GM12872 (cell line): Measurements from ENCODE around the gene FREM1.

Experiments used
- TF ChIP-seq, protein P1 (sequence below): IDR thresholded peaks from 3 replicates; pipeline ENCODE4 v1.5.1; 2011; ENCODE audit warnings: low read depth, mild to moderate bottlenecking, low read length, moderate library complexity; ENCODE audit not compliant: insufficient read depth

The FREM1 gene

DNA sequence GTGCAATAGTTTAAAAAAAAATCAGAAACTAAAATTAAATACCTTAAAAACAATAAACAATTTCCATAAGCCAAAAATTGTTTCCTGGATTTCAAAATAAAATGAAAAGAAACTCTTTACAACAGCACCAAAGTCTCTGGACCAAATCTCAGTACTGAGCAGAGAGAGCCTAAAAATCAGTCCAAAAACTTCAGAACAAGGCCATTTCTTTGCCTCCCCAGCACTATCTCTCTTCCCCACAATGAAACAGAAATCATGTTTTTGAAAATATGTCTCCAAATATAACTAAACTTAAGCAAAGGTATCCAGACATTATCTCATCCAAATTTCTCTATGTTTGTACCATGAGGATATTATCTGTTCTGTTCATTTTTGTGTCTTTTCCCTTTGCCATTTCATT is 1.0 kb downstream of the FREM1 start:
- TF ChIP-seq, protein P1, sequence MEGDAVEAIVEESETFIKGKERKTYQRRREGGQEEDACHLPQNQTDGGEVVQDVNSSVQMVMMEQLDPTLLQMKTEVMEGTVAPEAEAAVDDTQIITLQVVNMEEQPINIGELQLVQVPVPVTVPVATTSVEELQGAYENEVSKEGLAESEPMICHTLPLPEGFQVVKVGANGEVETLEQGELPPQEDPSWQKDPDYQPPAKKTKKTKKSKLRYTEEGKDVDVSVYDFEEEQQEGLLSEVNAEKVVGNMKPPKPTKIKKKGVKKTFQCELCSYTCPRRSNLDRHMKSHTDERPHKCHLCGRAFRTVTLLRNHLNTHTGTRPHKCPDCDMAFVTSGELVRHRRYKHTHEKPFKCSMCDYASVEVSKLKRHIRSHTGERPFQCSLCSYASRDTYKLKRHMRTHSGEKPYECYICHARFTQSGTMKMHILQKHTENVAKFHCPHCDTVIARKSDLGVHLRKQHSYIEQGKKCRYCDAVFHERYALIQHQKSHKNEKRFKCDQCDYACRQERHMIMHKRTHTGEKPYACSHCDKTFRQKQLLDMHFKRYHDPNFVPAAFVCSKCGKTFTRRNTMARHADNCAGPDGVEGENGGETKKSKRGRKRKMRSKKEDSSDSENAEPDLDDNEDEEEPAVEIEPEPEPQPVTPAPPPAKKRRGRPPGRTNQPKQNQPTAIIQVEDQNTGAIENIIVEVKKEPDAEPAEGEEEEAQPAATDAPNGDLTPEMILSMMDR: no peak

DNA sequence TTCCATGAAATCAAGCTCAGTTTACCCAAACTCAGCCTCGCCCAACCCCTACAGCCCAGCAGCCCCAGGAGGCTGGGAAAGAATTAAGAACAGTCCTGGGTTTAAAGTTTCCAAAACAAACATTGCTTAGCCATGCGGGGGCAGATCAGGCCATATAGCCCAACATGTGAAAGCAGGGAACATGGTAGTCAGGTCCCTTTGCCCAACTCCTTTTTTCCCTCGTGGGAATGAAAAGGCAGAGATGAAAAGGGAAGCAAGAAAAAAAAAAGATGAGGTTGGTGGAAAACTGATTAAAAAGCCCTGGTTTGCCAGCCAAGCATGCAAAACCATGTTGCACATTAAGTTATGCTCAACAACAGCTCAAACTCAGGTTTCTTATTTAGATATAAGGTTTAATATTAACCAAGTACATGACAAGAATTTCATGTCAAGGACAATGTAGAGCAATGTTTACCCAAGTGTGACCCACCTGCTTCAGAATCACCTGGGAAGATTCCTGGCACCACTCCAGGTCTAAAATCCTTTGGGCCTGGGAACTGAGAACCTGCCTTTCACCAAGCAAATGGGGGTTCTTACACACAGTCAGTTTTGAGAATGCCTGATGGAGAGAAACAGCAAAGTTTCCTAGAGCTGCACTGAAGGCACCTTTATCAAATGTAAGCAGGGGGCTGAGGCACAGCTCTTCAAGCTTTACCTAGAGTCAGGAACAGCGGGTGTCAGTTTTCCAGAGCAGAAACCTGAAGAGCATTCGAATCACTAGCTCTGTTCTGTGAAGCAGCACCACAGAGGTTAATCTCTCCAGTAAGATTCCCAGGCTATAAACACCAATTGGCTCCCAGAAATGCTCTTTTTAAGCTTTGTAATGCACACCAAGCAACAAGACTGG is 1.7 kb downstream of the FREM1 start:
- TF ChIP-seq, protein P1: no peak

DNA sequence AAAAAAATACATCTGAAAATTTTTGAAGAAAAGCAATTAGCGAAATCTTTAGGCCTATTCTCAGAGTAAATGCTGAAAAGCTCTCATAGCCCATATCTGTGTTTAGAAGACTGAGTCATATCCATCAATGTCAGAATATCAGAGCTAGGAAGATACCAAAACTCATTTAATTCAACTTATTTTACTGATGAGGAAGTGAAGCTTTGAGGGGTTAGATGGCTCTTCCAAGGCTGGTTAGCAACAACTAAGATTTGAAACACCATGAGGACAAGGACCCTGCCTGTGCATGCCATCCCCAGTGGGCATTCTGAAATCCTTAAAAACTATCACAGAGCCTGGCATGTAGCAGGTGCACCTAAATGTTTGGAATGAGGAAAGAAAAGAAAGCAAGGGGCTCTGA is 2.5 kb downstream of the FREM1 start:
- TF ChIP-seq, protein P1: no peak

- TF ChIP-seq, protein P1: no peak
Observed at GRCh38 chr9:14907360-14907685, 2.9 kb downstream of the FREM1 start.

DNA sequence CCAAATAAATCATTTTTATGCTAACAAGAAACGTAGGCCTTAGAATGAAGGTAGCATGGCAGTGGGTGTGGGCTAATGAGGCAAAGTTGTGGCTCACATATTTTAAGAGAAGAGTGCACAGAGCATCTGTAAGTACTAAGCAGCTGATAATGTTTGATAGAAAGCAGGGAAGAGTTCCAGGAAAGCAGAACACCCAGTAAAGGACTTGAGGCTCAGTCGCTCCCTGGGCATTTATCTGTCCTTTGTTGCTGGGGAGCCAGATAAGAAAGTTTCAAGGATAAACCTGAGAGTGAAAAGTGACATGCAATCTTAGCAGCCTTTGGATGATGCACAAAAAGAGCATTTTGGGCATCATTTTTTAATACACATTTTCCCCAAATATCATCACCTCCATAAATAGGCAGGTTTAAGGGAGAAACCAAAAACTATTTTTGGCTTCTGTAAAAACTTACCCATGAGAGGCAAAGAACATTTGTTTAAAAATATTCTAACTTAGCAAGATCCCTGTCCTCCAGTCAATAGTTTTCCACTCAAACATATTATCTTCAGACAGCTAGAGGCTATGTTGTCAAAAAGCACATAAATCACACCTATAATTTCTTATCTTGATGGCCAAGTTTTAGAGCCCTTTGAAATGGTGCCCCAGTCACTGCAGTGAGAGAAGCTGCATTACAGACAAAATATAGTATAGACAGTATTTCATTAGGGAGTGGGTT is 3.4 kb downstream of the FREM1 start:
- TF ChIP-seq, protein P1: no peak

DNA sequence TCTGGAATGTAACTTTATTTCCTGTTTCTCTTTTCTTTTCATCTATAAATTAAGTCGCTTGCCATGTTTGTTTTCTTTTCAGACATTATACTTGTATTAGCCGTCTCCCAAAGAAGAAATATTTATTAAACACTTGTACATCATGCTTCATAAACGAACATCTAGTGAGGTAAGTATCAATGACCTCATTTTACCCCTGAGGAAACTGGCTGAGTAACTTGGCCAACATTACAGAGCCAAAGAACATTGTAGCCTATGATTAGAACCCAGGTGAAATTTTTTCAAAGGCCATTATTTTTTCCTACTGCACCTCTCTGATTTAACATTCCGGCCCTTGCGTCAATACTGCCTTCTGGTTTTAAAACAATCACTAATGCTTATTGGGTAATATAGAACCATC is 4.2 kb downstream of the FREM1 start:
- TF ChIP-seq, protein P1: no peak

GRCh38 chr9:14903040-14903439 is 7.2 kb downstream of the FREM1 start:
- TF ChIP-seq, protein P1: no peak
